LNCaP clone FGC (cell line): ENCODE measurements around the gene IQGAP1.

Experiments
- DNase-seq: peaks from one replicate; pipeline ENCODE4 v3.0.0-alpha.2; 2011; ENCODE audit warnings: low read depth
- H3K4me3 ChIP-seq: 2 replicates; pipeline ENCODE4 v1.5.1; 2011; ENCODE audit warnings: mild to moderate bottlenecking, low read depth, low read length, control low read depth
- TF ChIP-seq, protein P1 (sequence below): IDR thresholded peaks from 2 replicates; pipeline ENCODE4 v1.5.1; 2012; ENCODE audit warnings: mild to moderate bottlenecking; ENCODE audit not compliant: control insufficient read depth, insufficient read depth; ENCODE audit errors: extremely low read depth

Gene IQGAP1

DNA sequence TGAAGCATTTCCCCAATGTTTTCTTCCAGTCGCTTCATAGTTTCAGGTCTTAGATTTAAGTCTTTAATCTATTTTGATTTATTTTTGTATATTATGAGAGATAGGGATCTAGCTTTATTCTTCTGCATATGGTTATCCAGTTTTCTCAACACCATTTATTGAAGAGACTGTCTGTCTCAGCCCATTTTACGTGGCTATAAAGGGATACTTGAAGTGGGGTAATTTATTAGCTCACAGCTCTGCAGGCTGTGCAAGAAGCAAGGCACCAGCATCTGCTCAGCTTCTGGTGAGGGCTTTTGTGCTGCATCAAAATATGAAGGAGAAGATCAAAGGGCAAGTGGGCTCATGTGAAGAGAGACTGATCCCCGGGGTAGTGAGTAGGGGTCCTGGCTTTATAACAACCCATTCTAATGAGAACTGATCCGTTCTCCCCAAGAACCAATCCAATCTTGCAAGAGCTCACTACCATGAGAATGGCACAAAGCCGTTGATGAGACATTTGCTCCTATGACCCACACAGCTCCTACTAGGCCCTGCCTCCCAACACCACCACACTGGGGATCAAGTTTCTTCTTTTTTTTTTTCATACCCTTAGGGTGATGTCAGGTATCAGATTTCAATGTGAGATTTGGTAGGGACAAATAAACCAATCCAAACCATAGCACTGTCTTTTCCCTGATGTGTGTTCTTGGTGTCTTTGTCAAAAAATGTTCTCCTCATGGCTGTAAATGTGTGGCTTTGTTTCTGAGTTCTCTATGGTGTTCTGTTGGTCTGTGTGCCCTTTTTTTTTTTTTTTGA is 63.2 kb downstream of the IQGAP1 start:
- TF ChIP-seq, protein P1, sequence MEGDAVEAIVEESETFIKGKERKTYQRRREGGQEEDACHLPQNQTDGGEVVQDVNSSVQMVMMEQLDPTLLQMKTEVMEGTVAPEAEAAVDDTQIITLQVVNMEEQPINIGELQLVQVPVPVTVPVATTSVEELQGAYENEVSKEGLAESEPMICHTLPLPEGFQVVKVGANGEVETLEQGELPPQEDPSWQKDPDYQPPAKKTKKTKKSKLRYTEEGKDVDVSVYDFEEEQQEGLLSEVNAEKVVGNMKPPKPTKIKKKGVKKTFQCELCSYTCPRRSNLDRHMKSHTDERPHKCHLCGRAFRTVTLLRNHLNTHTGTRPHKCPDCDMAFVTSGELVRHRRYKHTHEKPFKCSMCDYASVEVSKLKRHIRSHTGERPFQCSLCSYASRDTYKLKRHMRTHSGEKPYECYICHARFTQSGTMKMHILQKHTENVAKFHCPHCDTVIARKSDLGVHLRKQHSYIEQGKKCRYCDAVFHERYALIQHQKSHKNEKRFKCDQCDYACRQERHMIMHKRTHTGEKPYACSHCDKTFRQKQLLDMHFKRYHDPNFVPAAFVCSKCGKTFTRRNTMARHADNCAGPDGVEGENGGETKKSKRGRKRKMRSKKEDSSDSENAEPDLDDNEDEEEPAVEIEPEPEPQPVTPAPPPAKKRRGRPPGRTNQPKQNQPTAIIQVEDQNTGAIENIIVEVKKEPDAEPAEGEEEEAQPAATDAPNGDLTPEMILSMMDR, result no peak
- DNase-seq, result no peak
- no peak overlapping the region for H3K4me3 ChIP-seq

DNA sequence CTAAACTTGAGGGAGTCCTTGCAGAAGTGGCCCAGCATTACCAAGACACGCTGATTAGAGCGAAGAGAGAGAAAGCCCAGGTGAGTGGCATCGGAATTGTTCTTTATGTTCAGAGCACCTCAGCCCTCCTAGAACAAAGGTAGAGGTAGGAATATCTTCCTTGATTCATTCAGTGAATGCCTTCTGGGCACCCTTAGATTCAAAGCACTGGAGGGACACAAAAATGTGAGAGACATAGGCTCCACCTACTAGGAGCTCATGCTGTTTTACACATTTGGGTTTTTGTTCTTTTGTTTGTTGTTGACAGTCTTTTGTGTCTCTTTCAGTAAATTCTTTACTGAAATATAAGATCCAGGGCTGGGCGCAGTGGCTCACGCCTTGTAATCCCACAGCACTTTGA is 68.2 kb downstream of the IQGAP1 start:
- no peak overlapping the region for H3K4me3 ChIP-seq
- no peak for DNase-seq
- TF ChIP-seq, protein P1, result no peak

DNA sequence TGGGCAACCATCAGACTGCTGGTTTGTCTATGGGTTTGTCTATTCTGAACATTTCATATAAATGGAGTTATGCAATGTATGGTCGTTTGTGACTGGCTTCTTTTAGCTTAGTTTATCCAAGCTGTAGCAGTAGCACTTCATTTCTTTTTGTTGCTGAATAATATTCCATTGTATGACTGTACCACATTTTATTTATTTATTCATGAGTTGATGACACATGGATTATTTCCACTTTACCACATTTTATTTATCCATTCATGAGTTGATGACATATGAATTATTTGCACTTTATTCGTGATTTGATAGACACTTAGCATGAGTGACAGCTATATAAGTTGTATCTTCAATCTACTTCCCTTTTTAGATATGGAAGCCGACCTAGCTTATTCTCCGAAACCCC is 70.0 kb downstream of the IQGAP1 start:
- DNase-seq, result no peak
- TF ChIP-seq, protein P1, result no peak
- no peak overlapping the region for H3K4me3 ChIP-seq

DNA sequence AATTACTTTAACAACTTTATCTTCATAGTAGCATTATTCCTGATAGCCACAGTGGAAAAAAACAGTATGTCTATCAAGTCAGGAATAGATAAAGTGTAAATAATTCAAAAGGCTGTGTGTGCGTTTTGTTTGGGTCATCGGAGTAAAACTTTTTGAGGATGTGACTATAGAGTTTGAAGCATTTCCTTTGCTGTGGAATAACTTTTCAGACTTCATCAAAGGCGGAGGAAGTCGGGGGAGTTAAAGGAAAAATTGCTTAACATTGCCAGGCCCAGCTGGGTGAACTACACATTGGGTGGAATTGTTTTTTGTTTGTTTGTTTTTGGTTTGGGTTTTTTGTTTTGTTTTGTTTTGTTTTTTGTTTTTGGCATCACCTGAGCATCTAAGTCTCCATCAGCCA is 71.3 kb downstream of the IQGAP1 start:
- TF ChIP-seq, protein P1, result no peak
- no peak for DNase-seq
- H3K4me3 ChIP-seq, result no peak overlapping the region

DNA sequence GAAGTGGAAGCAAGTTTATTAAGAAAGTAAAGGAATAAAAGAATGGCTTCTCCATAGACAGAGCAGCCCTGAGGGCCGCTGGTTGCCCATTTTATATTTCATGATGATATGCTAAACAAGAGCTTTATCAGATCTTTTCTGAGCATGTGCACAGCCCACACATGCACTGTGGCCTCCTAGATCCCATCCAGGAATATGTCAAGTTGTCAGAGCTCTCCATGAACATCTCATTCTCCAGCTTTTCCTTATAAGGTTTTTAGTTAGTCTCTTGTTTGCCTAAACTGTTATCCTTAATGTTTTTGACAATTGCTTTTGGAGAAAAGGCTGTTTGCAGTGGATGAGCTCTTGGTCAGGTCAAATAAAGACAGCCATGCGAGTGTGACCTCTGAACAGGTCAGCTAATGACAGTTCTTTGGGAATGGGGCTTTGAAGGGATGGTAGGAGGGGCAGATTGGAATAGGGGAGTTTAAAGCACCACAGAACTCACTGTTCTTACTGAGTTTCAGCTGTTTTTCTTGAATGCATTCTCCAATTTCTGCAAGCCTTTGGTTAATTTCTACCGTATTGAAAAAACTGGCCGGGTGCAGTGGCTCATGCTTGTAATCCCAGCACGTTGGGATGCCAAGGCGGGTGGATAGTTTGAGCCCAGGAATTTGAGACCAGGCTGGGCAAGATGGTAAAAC is 72.2 kb downstream of the IQGAP1 start:
- TF ChIP-seq, protein P1, result no peak
- DNase-seq, result no peak
- H3K4me3 ChIP-seq, result no peak overlapping the region

DNA sequence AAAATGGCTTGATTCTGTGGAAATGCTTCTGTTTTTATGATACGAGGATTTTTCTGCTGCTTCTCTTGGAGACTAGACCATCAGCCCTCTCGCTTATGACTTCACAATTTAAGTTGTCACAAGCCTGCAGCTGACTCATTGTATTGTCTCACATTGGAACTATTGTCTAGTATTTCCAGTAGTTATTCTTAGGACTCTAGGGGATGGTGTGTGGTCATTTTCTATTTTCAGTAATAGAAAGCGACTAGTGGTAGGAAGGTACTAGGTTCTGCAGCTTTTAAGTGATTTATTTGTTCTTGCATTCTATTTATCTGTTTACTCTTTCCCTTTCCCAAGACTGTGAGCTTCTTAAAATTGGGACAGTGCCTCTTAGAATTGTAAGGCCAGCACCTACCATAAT is 75.3 kb downstream of the IQGAP1 start:
- no peak for DNase-seq
- H3K4me3 ChIP-seq, result no peak overlapping the region
- TF ChIP-seq, protein P1, result no peak
